Measurements from ENCODE around the gene GAGE10. TPM values are rescaled to one million over a fixed set of nuclear protein-coding genes. Genes with fewer than 3 reads are reported as not detected.

Gene GAGE10, protein sequence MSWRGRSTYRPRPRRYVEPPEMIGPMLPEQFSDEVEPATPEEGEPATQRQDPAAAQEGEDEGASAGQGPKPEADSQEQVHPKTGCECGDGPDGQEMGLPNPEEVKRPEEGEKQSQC
- not detected in 2 replicates for total RNA-seq

DNA sequence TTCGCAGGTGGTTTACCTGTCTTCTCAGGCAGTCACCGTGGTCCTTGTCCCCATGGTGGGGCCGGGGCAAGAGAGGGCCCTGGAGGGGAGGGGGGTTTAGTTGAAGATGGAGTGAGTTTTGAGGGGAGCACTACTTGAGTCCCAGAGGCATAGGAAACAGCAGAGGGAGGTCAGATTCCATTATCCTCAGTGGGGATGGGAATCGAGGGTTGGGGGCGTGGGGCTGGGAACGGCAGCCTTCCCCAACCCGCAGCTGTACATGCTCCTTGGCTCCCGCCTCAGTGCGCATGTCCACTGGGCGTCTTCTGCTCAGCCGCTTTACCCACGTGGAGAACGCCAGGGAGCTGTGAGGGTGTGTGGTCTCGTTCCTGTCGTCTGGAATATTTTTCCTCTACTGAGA is at the start of gene GAGE10:
Gene GAGE10 (plus strand): TSS at position 301 of the 400 bp plus-strand sequence. CDS start 1,214 bp downstream, outside the sequence.
- no peaks in the 10 kb centered on the region for H3K36me3 ChIP-seq (ENCODE audit: control insufficient read depth, insufficient read depth, low read length)
- no peak within 1 kb of the TSS for H3K4me3 ChIP-seq (ENCODE audit: low read depth, low read length)
- no peak for DNase-seq (ENCODE audit: low read depth)
- TF ChIP-seq, protein P1, sequence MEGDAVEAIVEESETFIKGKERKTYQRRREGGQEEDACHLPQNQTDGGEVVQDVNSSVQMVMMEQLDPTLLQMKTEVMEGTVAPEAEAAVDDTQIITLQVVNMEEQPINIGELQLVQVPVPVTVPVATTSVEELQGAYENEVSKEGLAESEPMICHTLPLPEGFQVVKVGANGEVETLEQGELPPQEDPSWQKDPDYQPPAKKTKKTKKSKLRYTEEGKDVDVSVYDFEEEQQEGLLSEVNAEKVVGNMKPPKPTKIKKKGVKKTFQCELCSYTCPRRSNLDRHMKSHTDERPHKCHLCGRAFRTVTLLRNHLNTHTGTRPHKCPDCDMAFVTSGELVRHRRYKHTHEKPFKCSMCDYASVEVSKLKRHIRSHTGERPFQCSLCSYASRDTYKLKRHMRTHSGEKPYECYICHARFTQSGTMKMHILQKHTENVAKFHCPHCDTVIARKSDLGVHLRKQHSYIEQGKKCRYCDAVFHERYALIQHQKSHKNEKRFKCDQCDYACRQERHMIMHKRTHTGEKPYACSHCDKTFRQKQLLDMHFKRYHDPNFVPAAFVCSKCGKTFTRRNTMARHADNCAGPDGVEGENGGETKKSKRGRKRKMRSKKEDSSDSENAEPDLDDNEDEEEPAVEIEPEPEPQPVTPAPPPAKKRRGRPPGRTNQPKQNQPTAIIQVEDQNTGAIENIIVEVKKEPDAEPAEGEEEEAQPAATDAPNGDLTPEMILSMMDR (IDR thresholded peaks at IDR 0.05; ENCODE audit: insufficient read depth, low read length, poor library complexity, severe bottlenecking) = no peak
- H3K27me3 ChIP-seq (ENCODE audit: control insufficient read depth, insufficient read depth, low read length) = no peaks in the 10 kb centered on the region

DNA sequence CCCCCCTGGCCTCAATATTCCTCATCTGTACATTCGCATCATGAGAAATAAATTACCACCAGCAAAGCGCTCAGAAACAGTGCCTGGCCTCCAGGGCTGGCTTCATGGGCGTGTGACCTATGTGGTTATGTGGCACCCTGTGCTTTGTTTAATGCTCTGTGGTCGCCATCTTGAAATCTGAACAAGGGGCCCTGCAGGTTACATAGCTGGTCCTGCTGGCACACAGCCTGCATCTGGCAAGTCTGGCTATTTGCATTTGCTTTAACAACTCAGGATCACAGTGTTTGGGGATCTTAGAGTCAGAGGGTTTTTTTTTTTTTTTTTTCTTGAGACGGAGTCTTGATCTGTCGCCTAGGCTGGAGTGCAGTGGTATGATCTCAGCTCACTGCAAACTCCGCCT is 48.8 kb upstream of the GAGE10 start:
- no peaks in the 10 kb centered on the region for H3K36me3 ChIP-seq (ENCODE audit: control insufficient read depth, insufficient read depth, low read length)
- H3K4me3 ChIP-seq (ENCODE audit: low read depth, low read length) = no peak overlapping the region
- no peak for DNase-seq (ENCODE audit: low read depth)
- TF ChIP-seq, protein P1 (IDR thresholded peaks at IDR 0.05; ENCODE audit: insufficient read depth, low read length, poor library complexity, severe bottlenecking) = no peak
- H3K27me3 ChIP-seq (ENCODE audit: control insufficient read depth, insufficient read depth, low read length) = no peaks in the 10 kb centered on the region

DNA sequence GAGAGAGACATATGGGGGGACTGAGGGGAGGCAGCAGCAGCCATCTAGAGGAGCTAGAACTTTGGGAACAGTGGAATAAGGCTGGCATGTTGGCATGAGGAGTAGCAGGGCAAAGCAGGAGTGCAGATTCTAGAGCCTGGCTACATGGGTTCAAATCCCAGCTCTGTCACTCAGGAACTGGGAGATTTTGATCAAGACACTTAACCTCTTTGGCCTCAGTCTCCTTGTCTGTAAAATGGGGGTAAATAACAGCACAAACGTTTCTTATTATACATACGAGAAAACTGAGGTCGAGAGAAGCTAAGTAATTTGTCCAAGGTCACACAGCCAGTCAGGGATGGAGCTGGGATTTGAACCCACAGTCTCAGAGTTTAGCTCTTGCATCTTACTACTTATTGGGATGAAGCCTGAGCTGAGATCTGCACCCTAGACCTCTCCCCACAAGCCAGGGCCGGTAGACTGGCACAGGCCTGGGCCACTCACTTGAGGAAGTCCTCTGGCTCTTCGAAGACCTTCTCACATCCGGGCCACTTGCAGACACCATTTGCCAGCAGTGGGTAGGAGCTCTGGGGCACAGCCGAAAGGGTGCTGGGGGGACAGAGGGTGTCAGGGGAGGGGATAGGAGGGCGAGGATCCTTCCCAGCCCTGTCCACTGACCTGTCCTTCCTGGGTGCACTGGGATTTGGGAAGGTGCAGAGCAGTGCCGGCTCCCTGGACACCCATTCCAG is 47.0 kb upstream of the GAGE10 start:
- no peaks in the 10 kb centered on the region for H3K36me3 ChIP-seq (ENCODE audit: control insufficient read depth, insufficient read depth, low read length)
- H3K27me3 ChIP-seq (ENCODE audit: control insufficient read depth, insufficient read depth, low read length) = no peaks in the 10 kb centered on the region
- TF ChIP-seq, protein P1 (IDR thresholded peaks at IDR 0.05; ENCODE audit: insufficient read depth, low read length, poor library complexity, severe bottlenecking) = no peak
- no peak for DNase-seq (ENCODE audit: low read depth)
- no peak overlapping the region for H3K4me3 ChIP-seq (ENCODE audit: low read depth, low read length)

DNA sequence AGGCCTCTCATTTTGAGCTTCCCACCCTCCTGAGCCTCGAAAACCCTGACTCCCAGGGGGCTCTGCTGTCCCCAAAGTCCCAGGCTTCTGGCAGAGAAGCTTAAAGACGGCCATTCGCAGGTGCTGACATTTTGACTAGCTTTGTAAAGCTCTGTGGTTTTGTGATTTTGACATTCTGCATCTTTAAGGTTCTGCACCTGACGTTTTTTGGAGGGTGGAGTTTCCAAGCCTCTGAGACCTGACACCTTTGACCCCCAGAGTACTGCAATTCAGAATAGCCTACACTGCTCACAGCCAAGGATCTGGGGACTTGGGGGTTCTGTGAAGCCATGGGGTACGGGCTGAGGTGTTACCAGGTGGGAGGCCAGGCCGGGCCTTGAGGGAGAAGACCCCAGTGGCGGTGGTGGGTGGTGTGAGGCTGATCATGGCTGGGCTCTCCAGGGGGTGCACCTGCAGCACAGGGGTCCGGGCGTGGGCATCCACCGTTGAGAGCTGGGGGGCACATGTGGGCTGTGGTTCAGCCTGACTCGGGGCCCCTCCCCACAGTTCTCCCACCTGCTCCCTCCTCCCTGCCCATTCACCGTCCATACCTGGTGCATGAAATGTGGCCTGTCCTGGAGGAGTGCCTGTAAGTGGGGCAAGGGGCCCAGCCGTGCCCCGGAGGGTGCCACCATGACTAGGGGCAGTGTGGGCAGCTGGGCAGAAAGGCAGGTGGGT is 46.2 kb upstream of the GAGE10 start:
- Histone ChIP-seq H3K4me3 (ENCODE audit: low read depth, low read length) (no peak overlapping the region), H3K36me3 (ENCODE audit: control insufficient read depth, insufficient read depth, low read length) (no peaks in the 10 kb centered on the region), H3K27me3 (ENCODE audit: control insufficient read depth, insufficient read depth, low read length) (no peaks in the 10 kb centered on the region)
- DNase-seq (ENCODE audit: low read depth) = no peak
- TF ChIP-seq, protein P1 (IDR thresholded peaks at IDR 0.05; ENCODE audit: insufficient read depth, low read length, poor library complexity, severe bottlenecking) = no peak

DNA sequence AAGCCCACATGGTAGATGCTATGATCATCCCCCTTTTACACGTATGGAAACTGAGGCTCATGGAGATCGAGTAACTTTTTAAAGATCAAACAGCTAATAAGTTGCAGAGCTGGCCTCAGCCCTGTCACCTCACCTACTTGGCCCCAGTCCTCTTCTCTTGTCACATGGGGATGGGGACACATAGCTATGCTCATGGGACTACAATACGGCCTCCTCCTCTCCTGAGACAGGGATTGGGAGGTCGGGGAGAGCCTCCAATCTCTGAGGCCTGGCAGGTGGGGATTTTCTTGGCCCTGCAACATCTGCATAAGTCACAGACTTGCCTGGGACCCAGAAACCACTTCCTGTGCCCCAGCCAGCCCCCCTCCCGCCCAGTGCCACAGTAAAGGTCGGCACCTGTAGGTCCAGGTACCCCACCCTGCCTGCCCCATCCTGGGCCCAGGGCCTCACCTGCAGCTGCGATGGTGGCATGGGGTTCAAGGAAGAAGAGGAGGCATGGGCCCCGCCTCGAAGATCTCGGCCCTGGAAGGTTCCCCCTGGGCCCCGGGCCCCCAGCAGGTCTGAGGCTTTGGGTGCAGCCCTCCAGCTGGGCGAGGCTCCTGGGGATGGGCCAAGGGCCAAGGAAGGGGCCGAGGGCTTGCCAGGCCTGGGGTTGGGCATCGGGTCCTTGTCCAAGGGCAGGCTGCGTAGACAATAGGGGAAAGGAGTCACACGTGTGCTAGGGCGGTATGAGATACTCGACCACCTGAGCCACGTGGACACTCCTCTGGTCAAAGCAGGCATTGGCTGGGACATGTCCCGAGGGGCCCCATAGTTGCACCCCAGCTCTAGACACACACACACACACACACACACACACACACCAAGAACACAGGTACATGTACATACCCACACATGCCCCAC is 45.3 kb upstream of the GAGE10 start:
- DNase-seq (ENCODE audit: low read depth) = no peak
- TF ChIP-seq, protein P1 (IDR thresholded peaks at IDR 0.05; ENCODE audit: insufficient read depth, low read length, poor library complexity, severe bottlenecking) = no peak
- Histone ChIP-seq H3K4me3 (ENCODE audit: low read depth, low read length) (no peak overlapping the region), H3K36me3 (ENCODE audit: control insufficient read depth, insufficient read depth, low read length) (no peaks in the 10 kb centered on the region), H3K27me3 (ENCODE audit: control insufficient read depth, insufficient read depth, low read length) (no peaks in the 10 kb centered on the region)
